ENCODE measurements around the gene RERG. TPM values are rescaled to one million over a fixed set of nuclear protein-coding genes. Genes with fewer than 3 reads are reported as not detected.
A peak's percentile ranks its signal among the peaks of the same experiment; 100 is the strongest.
"Not testable (repeated sequence)": the region's sequence is repeated elsewhere in the genome, so short reads cannot be mapped to it uniquely, and the experiment has no call there.

Gene RERG
- total RNA-seq, 2 donors from 2014 or later = not detected

DNA sequence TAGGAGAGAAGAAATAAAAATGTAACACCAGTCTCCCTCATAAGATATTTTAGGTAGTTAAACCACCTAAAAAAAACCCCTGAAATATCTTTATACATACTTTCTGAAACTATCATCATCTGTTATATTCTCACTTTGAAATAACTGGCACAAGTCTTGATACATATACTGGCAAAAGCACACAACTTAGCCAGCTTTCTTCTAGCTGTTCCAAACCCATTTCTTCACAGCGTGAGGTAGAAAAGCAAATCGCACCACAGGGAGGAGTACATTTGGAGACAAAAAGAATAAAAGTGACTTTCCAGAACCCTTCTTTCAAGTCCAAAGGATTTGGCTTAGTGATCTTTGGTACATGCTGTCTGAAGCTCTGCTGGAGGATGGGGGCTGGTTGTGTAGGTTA is 78.5 kb downstream of the RERG start:
- ATAC-seq (replicated peaks in 1 of 2) = no peak
- no peaks in the 10 kb centered on the region for H3K9me3 Mint-ChIP-seq
- no peaks in the 10 kb centered on the region for H3K36me3 Mint-ChIP-seq (ENCODE audit: insufficient read depth in 2 of 2)
- H3K4me3 Mint-ChIP-seq = no peak overlapping the region
- H3K27ac Mint-ChIP-seq = no peak overlapping the region
- no peaks in the 10 kb centered on the region for H3K4me1 Mint-ChIP-seq (ENCODE audit: low read depth)
- peaks cover 30% of the 10 kb centered on the region for H3K27me3 Mint-ChIP-seq (ENCODE audit: low read depth)
- DNase-seq = no peak

DNA sequence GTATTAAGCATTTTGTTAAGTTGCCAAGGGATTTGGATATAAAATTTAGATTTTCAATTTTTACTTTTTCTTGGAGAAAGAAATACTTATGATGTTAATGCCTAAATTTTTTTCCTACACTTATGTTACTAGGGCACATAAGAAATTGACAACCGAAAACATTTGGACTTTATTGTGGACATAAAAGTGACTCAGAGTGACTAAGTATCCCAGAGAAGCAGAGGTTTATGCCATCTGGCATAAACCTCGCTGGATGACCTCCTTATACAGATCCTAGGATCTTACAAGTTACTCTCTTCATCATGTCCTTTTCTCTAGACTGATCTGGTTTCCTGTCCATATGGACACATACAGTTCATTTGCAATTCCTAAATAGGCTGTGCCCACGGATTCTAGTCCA is 89.8 kb downstream of the RERG start:
- Mint-ChIP-seq H3K27me3 (ENCODE audit: low read depth) (no peaks in the 10 kb centered on the region), H3K4me1 (ENCODE audit: low read depth) (no peaks in the 10 kb centered on the region), H3K36me3 (ENCODE audit: insufficient read depth in 2 of 2) (no peaks in the 10 kb centered on the region), H3K4me3 (no peak overlapping the region), H3K27ac (no peak overlapping the region), H3K9me3 (no peaks in the 10 kb centered on the region)
- ATAC-seq (replicated peaks in 1 of 2) = no peak
- DNase-seq = no peak

DNA sequence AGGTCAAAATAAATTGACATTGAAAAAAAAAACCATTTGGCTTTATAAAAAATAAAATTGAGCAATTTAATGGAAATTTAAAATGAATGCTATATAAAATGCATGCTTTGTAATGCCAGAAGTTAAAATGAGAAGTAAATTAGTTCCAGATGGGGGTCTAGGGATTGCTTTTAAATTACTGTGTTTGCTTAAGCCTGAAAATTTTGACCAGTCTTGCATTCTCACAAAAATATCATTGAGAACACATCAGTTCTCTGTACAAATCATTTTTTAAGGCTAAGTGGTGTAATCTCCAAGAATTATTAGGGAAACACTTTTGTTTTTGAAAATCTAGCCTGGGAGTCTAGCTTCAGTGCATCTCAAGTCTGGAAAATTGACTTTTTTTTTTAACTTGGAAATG is 90.7 kb downstream of the RERG start:
- ATAC-seq (replicated peaks in 1 of 2) = no peak
- Mint-ChIP-seq H3K27ac (no peak overlapping the region), H3K4me3 (no peak overlapping the region), H3K27me3 (ENCODE audit: low read depth) (no peaks in the 10 kb centered on the region), H3K4me1 (ENCODE audit: low read depth) (no peaks in the 10 kb centered on the region), H3K36me3 (ENCODE audit: insufficient read depth in 2 of 2) (no peaks in the 10 kb centered on the region), H3K9me3 (no peaks in the 10 kb centered on the region)
- DNase-seq = no peak

DNA sequence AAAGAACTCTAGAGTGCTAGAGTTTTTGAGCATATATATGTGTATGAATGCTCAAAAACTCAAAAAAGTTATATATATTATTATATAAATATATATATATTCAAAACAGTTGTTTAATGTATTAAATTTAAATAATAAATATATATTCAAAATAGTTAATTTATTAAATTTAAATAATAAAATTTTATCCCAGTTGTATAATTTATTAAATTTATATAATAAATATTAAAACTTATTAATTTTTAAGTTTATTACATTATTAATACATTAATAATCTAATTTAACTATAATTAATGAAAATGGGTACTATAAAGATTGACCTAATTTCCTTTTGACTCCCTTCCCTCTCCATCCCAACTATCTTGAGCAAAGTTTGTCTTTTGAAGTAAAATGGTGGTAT is 97.8 kb downstream of the RERG start:
- Mint-ChIP-seq H3K36me3 (ENCODE audit: insufficient read depth in 2 of 2) (no peaks in the 10 kb centered on the region), H3K27me3 (ENCODE audit: low read depth) (peaks cover 12% of the 10 kb centered on the region), H3K4me1 (ENCODE audit: low read depth) (no peaks in the 10 kb centered on the region), H3K9me3 (no peaks in the 10 kb centered on the region), H3K4me3 (no peak overlapping the region), H3K27ac (no peak overlapping the region)
- ATAC-seq (replicated peaks in 1 of 2) = no peak
- no peak for DNase-seq

DNA sequence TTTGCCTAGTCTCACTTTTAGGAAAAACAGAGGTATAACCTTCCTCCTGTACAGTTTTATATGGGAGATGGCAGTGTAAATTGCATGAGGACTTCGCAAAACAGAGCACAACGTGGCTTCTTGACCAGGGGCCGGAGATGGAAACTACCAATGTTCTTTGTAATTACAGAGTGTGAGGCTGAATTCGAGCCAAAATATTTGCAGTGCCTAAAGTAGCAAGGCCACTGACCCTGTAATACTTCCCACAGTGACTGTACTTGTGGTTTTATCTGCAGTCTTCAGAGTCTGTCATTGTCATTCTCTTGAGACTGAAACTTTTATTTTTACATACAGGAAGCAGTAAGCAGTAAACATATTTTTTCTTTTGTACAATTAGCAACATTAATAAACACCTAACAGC is 98.9 kb downstream of the RERG start:
- H3K4me1 Mint-ChIP-seq (ENCODE audit: low read depth) = no peaks in the 10 kb centered on the region
- DNase-seq (no peak), ATAC-seq (replicated peaks in 1 of 2) (no peak)
- H3K4me3 Mint-ChIP-seq = no peak overlapping the region
- H3K27me3 Mint-ChIP-seq (ENCODE audit: low read depth) = peaks cover 12% of the 10 kb centered on the region
- no peaks in the 10 kb centered on the region for H3K36me3 Mint-ChIP-seq (ENCODE audit: insufficient read depth in 2 of 2)
- H3K9me3 Mint-ChIP-seq = no peaks in the 10 kb centered on the region
- no peak overlapping the region for H3K27ac Mint-ChIP-seq

DNA sequence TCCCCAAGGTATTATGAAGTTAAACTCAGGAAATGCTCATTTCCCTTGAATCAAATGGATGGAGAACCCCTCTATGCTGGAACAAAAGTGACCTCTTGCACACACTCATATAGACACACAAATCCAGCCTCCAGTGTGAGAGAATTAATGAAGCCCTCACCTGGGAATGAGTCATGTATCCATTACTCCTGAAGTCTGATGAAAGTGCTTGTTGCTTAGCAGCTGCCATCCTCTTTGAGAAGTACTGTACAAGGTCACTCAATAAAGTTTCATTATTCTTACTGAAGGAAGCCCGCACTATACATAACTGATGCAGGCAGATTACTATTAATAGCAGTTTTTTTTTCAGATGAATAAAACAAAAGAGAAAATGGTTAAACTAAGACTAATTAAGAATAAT is 102.3 kb downstream of the RERG start:
- no peak for DNase-seq
- Mint-ChIP-seq H3K4me3 (no peak overlapping the region), H3K9me3 (no peaks in the 10 kb centered on the region), H3K27ac (no peak overlapping the region), H3K4me1 (ENCODE audit: low read depth) (no peaks in the 10 kb centered on the region), H3K27me3 (ENCODE audit: low read depth) (peaks cover 12% of the 10 kb centered on the region), H3K36me3 (ENCODE audit: insufficient read depth in 2 of 2) (no peaks in the 10 kb centered on the region)
- ATAC-seq (replicated peaks in 1 of 2) = no peak

DNA sequence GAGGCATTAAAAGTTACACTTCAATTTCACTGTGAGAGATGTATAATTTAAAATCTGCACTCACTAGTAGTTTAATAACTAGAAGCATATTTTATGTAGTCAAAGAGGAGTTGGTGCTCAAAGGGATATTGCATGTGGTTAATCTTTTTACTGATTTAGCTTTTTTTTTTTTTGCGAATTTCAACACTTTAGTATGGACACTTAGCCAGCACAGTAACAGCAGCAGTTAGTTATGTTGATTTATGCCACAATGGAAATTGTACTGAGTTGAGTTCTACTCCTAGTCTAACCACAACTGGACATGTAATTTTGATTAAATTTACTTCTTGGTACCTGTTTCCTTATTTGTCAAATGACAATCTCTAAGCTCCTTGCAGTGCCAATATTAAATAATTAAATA is 104.2 kb downstream of the RERG start:
- H3K9me3 Mint-ChIP-seq = no peaks in the 10 kb centered on the region
- ATAC-seq (replicated peaks in 1 of 2) (no peak), DNase-seq (no peak)
- H3K4me3 Mint-ChIP-seq = no peak overlapping the region
- no peak overlapping the region for H3K27ac Mint-ChIP-seq
- H3K27me3 Mint-ChIP-seq (ENCODE audit: low read depth) = peaks cover 17% of the 10 kb centered on the region
- no peaks in the 10 kb centered on the region for H3K36me3 Mint-ChIP-seq (ENCODE audit: insufficient read depth in 2 of 2)
- no peaks in the 10 kb centered on the region for H3K4me1 Mint-ChIP-seq (ENCODE audit: low read depth)

DNA sequence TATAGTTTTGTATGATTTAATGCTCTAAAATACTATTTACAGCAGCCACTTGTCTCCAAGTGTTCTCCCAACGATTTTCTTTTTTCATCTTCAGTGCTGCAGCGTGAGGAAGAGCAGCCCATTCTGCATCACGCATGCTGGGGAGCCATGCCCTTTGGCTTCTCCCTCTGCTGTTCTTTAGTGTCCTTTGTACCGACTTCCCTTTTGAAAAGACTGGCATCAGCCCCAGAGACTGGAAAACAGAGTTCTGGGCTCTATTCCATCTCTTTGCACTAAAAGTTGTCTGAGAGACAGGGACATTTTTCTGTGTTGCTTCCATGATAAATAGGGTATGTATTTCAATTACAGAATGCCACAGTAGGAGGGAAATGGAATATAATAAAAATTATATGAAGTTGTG is 105.1 kb downstream of the RERG start:
- Mint-ChIP-seq H3K4me1 (ENCODE audit: low read depth) (no peaks in the 10 kb centered on the region), H3K36me3 (ENCODE audit: insufficient read depth in 2 of 2) (no peaks in the 10 kb centered on the region), H3K9me3 (no peaks in the 10 kb centered on the region), H3K4me3 (no peak overlapping the region), H3K27me3 (ENCODE audit: low read depth) (peaks cover 20% of the 10 kb centered on the region), H3K27ac (no peak overlapping the region)
- no peak for DNase-seq
- no peak for ATAC-seq (replicated peaks in 1 of 2)

DNA sequence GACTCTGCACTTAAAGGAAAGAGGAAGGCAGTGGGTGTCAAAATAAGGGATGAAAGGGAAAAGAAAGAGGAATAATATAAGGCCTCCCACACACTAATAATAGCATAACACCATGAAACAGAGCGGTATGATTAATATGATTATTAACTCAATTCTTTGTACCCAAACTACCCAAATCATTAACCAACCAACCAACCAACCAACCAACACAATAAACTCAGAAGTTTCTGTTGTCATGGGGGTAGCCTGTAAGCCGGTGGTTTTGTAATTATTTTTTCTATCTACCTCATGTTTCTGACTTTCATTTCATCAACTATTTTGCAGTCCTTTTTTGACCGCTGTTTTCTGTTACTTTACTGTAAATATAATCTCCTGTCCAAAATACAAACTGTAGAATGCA is 105.8 kb downstream of the RERG start:
- Mint-ChIP-seq H3K27ac (no peak overlapping the region), H3K36me3 (ENCODE audit: insufficient read depth in 2 of 2) (no peaks in the 10 kb centered on the region)
- ATAC-seq (replicated peaks in 1 of 2) = no peak

DNA sequence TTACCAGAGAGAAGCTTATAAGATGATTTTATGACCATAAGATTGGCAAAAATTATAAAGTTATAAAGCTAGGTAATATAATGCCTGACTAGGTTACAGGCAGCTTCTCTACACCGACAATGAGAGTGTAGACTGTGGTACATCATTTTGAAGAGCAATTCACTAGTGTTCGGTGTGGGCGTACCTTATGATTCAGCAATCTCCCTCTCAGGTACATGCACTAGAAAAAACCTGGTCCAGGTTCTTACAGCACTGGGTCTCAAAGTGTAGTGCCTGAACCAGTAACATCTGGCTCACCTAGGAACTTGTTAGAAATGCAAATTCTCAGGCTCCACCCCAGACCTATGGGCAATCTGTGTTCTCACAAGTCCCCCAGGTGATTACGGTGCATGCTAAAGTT is 106.7 kb downstream of the RERG start:
- no peak overlapping the region for H3K27ac Mint-ChIP-seq
- no peaks in the 10 kb centered on the region for H3K4me1 Mint-ChIP-seq (ENCODE audit: low read depth)
- H3K36me3 Mint-ChIP-seq (ENCODE audit: insufficient read depth in 2 of 2) = no peaks in the 10 kb centered on the region
- H3K27me3 Mint-ChIP-seq (ENCODE audit: low read depth) = peaks cover 14% of the 10 kb centered on the region
- no peak overlapping the region for H3K4me3 Mint-ChIP-seq
- DNase-seq = no peak
- no peaks in the 10 kb centered on the region for H3K9me3 Mint-ChIP-seq
- ATAC-seq (replicated peaks in 1 of 2) = no peak

More for the DNA sequence above, 105.8 kb downstream of the RERG start:
- H3K4me3 Mint-ChIP-seq = no peak overlapping the region
- peaks cover 20% of the 10 kb centered on the region for H3K27me3 Mint-ChIP-seq (ENCODE audit: low read depth)
- H3K4me1 Mint-ChIP-seq (ENCODE audit: low read depth) = no peaks in the 10 kb centered on the region
- DNase-seq = no peak
- no peaks in the 10 kb centered on the region for H3K9me3 Mint-ChIP-seq

DNA sequence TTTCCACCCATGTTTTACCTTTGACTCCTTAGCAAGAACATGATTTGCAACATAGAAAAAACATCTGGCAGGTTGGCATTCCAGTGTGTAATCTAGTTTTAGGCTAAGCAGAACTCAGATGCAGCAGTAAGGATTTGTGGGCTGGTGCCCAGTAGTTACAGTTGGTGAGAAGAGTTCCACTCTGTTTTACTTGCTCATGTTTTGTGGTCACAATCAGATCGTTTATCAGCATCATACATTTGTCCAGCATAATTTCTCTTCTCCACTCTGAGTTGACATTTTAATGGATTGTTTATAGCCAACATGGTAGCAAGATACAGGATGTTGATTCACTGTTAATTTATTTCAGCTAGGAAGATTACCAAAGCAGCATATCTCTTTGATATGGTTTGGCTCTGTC is 128.4 kb downstream of the RERG start:
- Mint-ChIP-seq H3K27me3 (ENCODE audit: low read depth) (peaks cover 3% of the 10 kb centered on the region), H3K27ac (no peak overlapping the region), H3K36me3 (ENCODE audit: insufficient read depth in 2 of 2) (no peaks in the 10 kb centered on the region), H3K9me3 (no peaks in the 10 kb centered on the region), H3K4me3 (no peak overlapping the region), H3K4me1 (ENCODE audit: low read depth) (peaks cover 3% of the 10 kb centered on the region)
- DNase-seq (no peak), ATAC-seq (replicated peaks in 1 of 2) (no peak)

DNA sequence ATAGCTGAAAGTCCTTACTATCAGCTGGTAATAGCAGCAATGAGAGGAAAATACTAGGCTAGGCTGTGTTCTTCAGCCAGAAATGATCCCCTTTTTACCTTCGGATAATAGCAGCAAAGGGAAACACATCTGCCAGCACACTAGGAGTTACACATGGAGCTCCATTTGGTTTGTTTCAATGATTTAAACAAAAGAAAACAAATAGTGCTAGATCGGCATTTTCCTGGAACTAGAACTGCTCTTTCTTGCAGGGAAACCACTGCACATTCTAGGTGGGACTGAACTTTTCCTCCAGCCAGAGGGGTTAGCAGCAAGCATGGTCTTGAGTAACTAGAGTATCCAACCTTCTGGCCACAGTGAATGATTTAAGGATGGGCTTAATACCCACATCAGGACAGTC is 130.8 kb downstream of the RERG start:
- no peaks in the 10 kb centered on the region for H3K9me3 Mint-ChIP-seq
- DNase-seq (no peak), ATAC-seq (replicated peaks in 1 of 2) (no peak)
- H3K4me3 Mint-ChIP-seq = no peak overlapping the region
- H3K36me3 Mint-ChIP-seq (ENCODE audit: insufficient read depth in 2 of 2) = no peaks in the 10 kb centered on the region
- H3K4me1 Mint-ChIP-seq (ENCODE audit: low read depth) = peaks cover 4% of the 10 kb centered on the region
- H3K27me3 Mint-ChIP-seq (ENCODE audit: low read depth) = peaks cover 6% of the 10 kb centered on the region
- no peak overlapping the region for H3K27ac Mint-ChIP-seq

DNA sequence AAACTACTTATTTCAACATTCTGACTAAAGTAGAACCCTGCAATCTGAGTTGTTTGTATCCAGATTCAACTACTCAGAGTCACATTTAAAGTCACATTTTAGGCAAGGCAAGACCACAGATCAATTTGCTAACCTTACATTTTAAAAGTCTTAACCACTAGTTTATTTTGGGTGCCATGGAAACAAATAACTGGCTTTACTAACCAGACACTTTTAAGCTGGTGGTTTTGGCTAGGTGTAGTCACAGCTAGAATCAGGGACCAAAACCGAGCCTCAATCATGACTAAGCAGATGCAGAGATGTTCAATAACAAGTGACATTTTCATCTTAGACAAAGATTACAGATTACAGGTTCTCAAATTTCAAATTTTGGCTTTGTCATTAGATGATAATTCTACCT is 133.1 kb downstream of the RERG start:
- H3K4me1 Mint-ChIP-seq (ENCODE audit: low read depth) = peaks cover 4% of the 10 kb centered on the region
- H3K4me3 Mint-ChIP-seq = no peak overlapping the region
- ATAC-seq (replicated peaks in 1 of 2) (peak; percentile 51 to 78), DNase-seq (peak in 1 of 2 donors; percentile 3)
- no peaks in the 10 kb centered on the region for H3K36me3 Mint-ChIP-seq (ENCODE audit: insufficient read depth in 2 of 2)
- no peak overlapping the region for H3K27ac Mint-ChIP-seq
- H3K9me3 Mint-ChIP-seq = no peaks in the 10 kb centered on the region
- H3K27me3 Mint-ChIP-seq (ENCODE audit: low read depth) = peaks cover 6% of the 10 kb centered on the region

DNA sequence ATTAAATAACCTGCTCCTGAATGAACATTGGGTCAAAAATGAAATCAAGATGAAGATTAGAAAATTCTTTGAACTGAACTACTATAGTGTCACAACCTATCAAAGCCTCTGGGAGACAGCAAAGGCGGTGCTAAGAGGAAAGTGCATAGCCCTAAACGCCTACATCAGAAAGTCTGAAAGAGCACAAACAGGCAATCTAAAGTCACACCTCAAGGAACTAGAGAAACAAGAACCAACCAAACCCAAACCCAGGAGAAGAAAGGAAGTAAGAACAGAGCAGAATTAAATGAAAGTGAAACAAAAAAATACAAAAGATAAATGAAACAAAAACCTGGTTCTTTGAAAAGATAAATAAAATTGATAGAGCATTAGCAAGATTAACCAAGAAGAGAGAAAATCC is 143.5 kb downstream of the RERG start:
- H3K36me3 Mint-ChIP-seq (ENCODE audit: insufficient read depth in 2 of 2); DNase-seq; H3K27me3 Mint-ChIP-seq (ENCODE audit: low read depth); ATAC-seq (replicated peaks in 1 of 2); H3K4me1 Mint-ChIP-seq (ENCODE audit: low read depth); H3K9me3 Mint-ChIP-seq: not testable (repeated sequence)
- Mint-ChIP-seq H3K27ac (peak overlapping the region; percentile 3), H3K4me3 (peak overlapping the region in 1 of 2 donors; percentile 7)

DNA sequence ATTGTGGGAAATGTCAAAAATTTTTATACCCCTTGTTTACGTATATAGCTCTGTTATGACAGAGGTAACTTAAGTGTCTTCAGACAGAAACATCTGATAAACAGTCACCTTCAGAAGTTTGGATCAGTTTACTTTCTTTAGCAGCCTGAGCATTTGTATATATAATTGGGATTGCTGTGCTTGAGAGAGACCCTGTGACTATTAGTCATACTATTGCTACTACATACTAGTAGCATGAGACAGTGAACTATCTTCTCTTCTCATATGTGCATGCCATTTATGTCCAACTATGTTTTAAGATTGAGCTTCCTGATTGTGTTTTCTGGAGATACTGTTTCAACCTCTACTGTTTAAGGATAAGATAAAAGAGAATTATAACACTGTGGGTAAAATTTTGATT is 146.9 kb downstream of the RERG start:
- DNase-seq (no peak), ATAC-seq (replicated peaks in 1 of 2) (no peak)
- no peak overlapping the region for H3K4me3 Mint-ChIP-seq
- H3K27ac Mint-ChIP-seq = no peak overlapping the region
- H3K9me3 Mint-ChIP-seq = no peaks in the 10 kb centered on the region
- H3K27me3 Mint-ChIP-seq (ENCODE audit: low read depth) = peaks cover 16% of the 10 kb centered on the region
- H3K4me1 Mint-ChIP-seq (ENCODE audit: low read depth) = peaks cover 5% of the 10 kb centered on the region
- no peaks in the 10 kb centered on the region for H3K36me3 Mint-ChIP-seq (ENCODE audit: insufficient read depth in 2 of 2)

Measured in activated T-cell treated with anti-CD3 and anti-CD28 coated beads, Interleukin-2, amount 50 U/mL, for 72 hours (primary cell).